ENCODE results near the gene PACSIN2.

DNA sequence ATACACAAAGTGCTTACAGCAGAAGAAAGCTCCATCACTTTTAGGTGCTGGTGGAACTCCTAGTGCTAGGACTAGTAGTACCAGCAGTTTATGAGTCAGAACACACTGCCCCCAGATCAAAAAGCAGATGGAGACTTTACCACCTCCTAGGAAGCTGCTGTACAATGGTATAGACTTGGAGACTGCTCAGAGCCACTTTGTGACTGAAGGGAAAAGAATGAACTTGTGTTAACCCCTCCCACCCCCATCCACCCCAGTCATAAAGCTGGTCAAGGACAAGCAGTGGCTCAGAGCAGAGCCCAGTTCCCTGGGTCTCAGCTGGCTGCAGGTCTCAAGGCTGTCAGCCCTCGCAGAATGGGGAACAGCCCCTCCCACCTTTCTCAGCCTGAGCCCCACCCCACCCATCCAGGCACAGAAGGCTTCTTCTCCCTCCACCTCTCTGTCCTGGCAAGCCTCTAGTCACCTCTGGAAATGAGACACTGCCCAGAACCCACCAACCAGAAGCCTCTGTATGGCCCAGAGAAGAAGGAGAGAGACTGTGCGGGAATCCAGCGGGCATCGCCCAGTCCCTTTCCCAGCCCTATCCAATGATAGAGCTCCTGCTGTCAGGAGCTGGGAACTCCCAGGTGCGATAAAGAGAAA, 23.8 kb downstream of the PACSIN2 start:
- TF ChIP-seq EZH2 (IDR thresholded peaks at IDR 0.05; ENCODE audit: insufficient read depth, poor library complexity, severe bottlenecking) (no peak), EZH2phosphoT487 (IDR thresholded peaks at IDR 0.05; ENCODE audit: insufficient read depth, low read depth) (no peak)

All from GM23248 (cell line).